Stimulated activated CD4-positive, alpha-beta T cell treated with anti-CD3 and anti-CD28 coated beads, TNF-alpha, amount 100 ng/mL, for 24 hours (primary cell): ENCODE results near the gene MORC2.
A peak's percentile ranks its signal among the peaks of the same experiment; 100 is the strongest.

Experiments used
- DNase-seq, 3 experiments: peaks; one replicate each; pipeline ENCODE4 v3.0.0-alpha.2; 2020; ENCODE audit warnings: low read depth in 3 of 3

The MORC2 gene

GRCh38 chr22:30921108-30921507, 47.5 kb downstream of the MORC2 start:
- DNase-seq, result no peak

DNA sequence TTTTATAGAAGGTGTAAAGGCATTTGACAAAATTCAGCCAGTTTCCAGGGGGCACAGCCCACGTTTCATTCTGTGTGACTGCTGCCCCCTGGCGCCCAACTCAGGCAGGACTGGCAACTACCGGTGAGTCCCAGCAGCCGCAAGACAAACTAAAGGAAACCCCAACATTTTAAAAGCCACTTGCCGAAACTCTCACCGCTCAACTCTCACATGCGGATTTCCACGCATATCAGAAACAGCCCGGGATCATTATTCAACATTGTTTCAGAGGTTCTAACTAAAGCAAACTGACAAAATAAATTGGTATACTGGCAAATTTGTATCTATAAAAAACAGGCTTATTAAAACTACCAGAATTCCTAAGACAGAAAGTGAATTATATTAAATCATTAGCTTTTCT, 48.2 kb downstream of the MORC2 start:
- DNase-seq, result peak; percentile 73 to 87 (median 80)

DNA sequence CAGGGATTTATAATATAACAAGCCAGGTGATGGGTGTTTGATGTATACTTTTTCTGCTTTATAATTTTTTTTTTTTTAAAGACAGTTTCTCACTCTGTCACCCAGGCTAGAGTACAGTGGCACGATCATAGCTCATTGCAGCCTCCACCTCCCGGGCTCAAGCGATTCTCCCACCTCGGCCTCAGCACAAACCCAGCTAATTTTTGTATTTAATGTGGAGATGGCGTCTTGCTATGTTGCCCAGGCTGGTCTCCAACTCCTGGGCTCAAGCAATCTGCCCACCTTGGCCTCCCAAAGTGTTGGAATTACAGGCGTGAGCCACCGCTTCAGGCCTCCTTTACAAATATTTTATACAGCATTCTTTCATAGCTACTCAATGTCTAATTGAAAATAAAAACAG, 48.6 kb downstream of the MORC2 start:
- no peak for DNase-seq

GRCh38 chr22:30918761-30919160, 49.8 kb downstream of the MORC2 start:
- no peak for DNase-seq

DNA sequence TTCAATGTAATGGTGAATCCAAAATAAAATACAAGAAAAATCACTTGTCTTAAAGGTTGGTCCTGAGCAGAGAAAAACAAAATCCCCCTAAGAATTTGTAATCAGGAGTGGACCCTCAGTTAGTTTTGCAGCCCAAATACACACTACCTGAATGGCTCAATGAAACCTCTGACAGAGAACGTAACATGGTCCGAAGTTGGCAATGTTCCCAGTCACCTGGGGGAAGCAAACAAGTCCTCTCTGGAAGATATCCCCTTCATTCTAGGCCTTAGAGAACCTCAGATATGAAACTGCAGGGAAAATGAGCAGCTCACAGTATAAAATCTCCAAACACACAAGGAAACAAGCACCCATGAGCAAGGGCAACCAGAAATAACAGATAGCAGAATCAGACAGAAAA, 58.2 kb downstream of the MORC2 start:
- DNase-seq, result no peak

- DNase-seq, result no peak
Observed at GRCh38 chr22:30909306-30909705, 59.3 kb downstream of the MORC2 start.

DNA sequence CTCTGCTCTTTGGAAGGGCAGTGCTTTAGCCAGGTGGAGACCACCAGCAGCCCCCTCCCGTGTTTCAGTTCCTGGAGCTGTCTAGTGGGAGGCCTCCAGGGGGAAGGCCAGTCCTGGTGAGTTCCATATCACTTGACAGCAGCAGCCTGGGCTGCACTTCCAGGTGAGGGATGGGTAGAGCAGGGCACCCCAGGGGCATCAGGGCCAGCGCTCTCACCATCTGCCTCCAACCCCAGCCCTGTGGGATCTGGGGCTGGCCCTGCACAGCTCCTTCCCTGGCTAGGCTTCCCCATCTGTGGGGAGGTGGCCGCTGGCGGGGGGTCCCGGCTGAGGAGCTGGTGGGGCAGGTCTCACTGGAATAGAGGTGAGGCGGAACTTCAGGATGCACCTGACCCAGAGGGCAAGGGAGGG, 60.5 kb downstream of the MORC2 start:
- DNase-seq, result no peak

- no peak for DNase-seq
Observed at GRCh38 chr22:30906946-30907345, 61.6 kb downstream of the MORC2 start.

GRCh38 chr22:30906411-30906810, 62.2 kb downstream of the MORC2 start:
- no peak for DNase-seq

- no peak for DNase-seq
Observed at GRCh38 chr22:30905696-30906341, 62.8 kb downstream of the MORC2 start.

- DNase-seq, result no peak
Observed at GRCh38 chr22:30903876-30904460, 64.6 kb downstream of the MORC2 start.

- DNase-seq, result no peak
Observed at GRCh38 chr22:30902496-30903357, 65.8 kb downstream of the MORC2 start.

DNA sequence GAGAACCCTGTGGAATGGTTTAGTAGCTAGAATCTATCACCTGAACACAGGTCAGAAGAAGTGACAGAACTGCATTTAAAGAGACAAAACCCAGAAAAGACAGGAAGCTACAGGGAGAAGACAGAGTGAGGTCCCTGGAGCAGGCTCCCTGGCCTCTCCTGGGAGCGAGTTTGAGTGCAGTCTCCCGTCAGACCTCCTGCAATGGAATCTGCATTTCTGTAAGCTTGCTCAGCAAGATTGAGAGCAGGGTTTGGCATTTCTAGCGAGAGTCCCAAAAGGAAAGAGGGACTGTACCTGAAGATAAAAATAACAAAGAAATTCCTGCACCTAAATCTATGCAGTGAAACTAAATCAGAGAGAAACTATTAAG, 74.2 kb downstream of the MORC2 start:
- no peak for DNase-seq

- no peak for DNase-seq
Observed at GRCh38 chr22:30893434-30894370, 74.9 kb downstream of the MORC2 start.

DNA sequence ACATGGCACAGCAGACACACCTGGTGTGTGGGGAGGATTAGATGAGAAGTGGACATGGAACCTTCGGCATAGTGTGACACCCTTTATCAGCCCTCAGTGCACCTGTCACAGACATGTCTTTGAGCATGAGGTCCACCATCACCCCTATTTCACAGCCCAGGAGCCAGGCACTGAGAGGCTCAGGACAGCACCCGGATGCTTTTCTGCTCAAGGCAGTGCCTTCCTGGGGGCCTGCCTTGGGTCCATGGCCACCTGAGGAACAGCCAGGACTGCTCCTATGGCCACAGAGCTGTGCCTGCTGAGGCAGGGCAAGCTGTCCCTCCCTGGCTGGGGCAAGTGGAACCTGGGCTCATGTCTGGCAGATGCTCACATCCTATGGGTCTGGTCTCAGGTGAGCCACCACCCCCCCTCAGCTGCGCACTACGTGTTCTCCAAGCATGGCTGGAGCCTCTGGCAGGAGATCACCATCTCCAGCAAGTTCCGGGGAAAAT, 75.8 kb downstream of the MORC2 start:
- no peak for DNase-seq

DNA sequence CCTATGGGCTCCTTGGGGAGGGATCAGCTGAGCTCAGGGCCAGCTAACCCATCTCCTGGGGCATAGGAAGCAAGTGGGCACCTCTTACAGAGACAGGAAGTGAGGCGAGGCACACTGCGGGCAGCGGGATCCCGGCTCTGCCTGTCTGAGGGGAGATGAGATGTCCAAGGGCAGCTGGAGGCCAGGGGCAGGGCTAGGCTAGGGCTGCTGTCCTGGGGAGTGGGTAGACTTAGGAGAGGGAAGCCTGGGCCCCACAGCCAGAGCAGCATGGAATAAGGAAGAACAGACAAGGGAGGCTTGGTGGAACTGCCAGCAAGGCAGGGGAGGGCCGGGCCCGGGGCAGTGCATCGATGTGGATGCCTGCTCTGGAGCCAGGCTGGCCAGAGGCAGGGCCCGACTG, 76.3 kb downstream of the MORC2 start:
- DNase-seq, result no peak

DNA sequence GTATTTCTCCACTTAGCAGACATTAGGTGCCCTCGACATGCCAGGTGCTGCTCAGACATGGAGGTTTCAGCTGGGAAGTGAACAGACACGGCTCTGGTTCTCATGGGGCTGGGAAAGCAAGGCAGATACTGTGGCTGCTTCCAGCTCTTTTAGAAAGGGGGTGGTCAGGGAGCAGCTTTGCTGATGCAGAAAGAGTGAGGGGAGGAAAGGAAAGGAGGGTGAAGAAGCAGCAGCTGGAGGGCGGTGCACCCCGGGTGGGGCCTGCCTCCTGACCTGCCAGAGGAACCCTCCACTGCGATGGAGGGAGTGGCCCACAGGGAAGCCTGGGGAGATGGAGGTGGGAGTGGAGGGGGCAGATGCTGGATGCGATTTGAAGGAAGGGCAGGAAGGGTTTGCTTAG, 76.8 kb downstream of the MORC2 start:
- DNase-seq, result no peak

DNA sequence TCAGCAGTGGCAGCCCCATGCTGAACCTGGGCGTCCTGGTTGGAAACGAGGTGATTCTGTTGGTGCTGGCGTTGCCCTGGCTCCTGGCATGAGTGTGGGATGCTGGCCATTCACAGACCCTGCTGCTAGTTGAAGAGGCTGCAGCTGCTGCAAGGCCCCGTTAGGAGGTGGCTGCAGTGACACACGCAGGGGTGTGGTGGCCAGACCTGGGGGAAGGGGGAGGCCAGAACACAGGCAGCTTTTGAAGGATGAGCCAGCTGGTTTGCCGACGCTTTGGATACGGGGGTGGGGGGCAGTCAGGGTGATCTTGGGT, 77.2 kb downstream of the MORC2 start:
- no peak for DNase-seq

DNA sequence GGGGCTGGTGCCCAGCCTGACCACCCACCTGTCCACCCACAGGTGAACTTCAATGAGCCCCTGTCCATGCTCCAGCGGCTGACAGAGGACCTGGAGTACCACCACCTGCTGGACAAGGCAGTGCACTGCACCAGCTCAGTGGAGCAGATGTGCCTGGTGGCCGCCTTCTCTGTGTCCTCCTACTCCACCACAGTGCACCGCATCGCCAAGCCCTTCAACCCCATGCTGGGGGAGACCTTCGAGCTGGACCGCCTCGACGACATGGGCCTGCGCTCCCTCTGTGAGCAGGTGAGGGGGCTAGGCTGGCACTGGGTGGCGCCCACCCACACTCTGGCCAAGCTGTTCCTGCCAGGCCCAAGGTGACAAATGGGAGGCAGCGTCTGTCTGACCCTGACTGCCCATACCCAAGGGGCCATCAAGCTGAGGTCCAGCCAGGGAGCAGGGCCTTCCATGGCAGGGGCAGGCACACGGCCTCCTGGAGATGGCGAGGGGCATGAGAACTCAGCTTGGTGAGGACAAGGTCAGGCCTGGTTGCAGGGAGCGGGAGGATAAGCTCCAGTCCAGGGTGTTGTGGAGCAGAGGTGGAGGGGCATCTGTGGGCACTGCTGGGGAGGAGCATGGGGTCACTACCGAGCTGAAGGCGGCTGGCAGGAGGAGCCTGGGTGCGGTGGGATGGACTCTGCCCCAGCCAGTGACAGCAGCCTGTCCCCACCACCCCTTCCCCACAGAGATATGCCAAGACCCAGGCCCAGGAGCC, 77.7 kb downstream of the MORC2 start:
- peak; percentile 7 to 30 (median 12) for DNase-seq

- no peak for DNase-seq
Observed at GRCh38 chr22:30889996-30890480, 78.5 kb downstream of the MORC2 start.
